Esophagus squamous epithelium (tissue), 5 donors: ENCODE results near the gene ITCH. TPM values are rescaled to one million over a fixed set of nuclear protein-coding genes. Genes with fewer than 3 reads are reported as not detected.
"Not testable (repeated sequence)": the region's sequence is repeated elsewhere in the genome, so short reads cannot be mapped to it uniquely, and the experiment has no call there.

ENCODE experiments used
- DNase-seq: peaks from one replicate; lab custom pipeline; 2025; lab: John Stamatoyannopoulos, UW
- H3K27ac ChIP-seq, 4 donors: fragments of 200-600 bp; sonication (generic); one replicate each; pipeline ENCODE4 v1.5.1; 2016 to 2019; ENCODE audit warnings: mild to moderate bottlenecking in 1 of 4
- H3K27me3 ChIP-seq, 4 donors: fragments of 200-600 bp; sonication (generic); 1 replicate in 3 of 4; 2 replicates in 1 of 4; pipeline versions ENCODE4 v1.5.1 to v1.6.0; 2017 to 2021; ENCODE audit warnings: antibody characterized with exemption in 1 of 4
- H3K36me3 ChIP-seq, 3 donors: fragments of 200-600 bp; sonication (generic); one replicate each; pipeline ENCODE4 v1.5.1; 2016 to 2019
- H3K4me1 ChIP-seq, 3 donors: fragments of 200-600 bp; sonication (generic); one replicate each; pipeline ENCODE4 v1.5.1; 2017 to 2019
- H3K4me3 ChIP-seq, 4 donors: fragments of 200-600 bp; sonication (generic); 1 replicate in 3 of 4; 2 replicates in 1 of 4; pipeline ENCODE4 v1.5.1; 2016 to 2019; ENCODE audit warnings: mild to moderate bottlenecking in 2 of 4, moderate library complexity in 1 of 4
- H3K9me3 ChIP-seq, 3 donors: fragments of 200-600 bp; sonication (generic); one replicate each; pipeline ENCODE4 v1.5.1; 2016 to 2019
- POLR2A ChIP-seq, 4 donors: fragments of 450-650 bp; IDR thresholded peaks; one replicate each; pipeline ENCODE4 v1.6.1; 2017; ENCODE audit warnings: antibody characterized with exemption in 4 of 4, mild to moderate bottlenecking in 4 of 4, moderate library complexity in 3 of 4
- WGBS, 2 donors: methylation state at CpG; one replicate each; pipeline ENCODE4 v1.1.5; 2018; 5-methylcytosine and 5-hydroxymethylcytosine counted together
- intact Hi-C: fragments of 100-400 bp; cut with DNase I; formaldehyde crosslinking; loops from one replicate; pipeline ENCODE4 v1.15.0; 2022
- total RNA-seq, 4 donors: library from RNA; depleted of rRNA; stranded (reverse); fragments of >200 nt; gene quantifications; one replicate each; pipeline ENCODE4 v1.1.0, GENCODE V29; 2016
- TF ChIP-seq, protein P1 (sequence below), 6 experiments: fragments of 450-650 bp in 4 of 6; fragments of 200-600 bp in 2 of 6; sonication (generic) in 2 of 6; IDR thresholded peaks; one replicate each; pipeline ENCODE4 v1.5.1; 2016 to 2019; ENCODE audit warnings: antibody characterized with exemption in 6 of 6, mild to moderate bottlenecking in 4 of 6, moderate library complexity in 4 of 6
- donor health status: DM: yes; HTN: yes; CAD: no.

ITCH gene
- total RNA-seq, 4 donors from 2014 or later, result 45.9 to 67.9 (median 54.5) TPM

DNA sequence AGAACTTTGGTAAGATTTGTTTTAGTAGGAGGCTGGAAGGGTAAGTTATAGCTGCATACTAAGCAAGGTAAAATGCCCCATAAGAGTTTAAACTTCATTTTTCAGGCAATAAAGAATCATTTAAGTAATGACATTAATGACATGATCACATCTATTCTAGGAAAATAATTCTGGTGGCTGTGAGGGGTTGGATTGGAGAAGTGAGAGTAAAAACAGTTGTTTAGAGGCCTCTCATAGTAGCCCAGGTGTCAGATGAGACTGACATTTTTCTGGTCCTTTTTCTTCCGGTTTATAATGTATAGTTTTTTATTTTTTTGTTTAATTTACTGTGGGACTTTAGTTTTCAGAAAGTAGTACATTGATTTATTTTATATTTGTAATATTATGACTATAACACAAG lies 40.8 kb downstream of the ITCH start:
- Histone ChIP-seq H3K27ac (no peak overlapping the region), H3K27me3 (no peaks in the 10 kb centered on the region), H3K4me1 (peaks cover 0 to 37% (median 7%) of the 10 kb centered on the region in 3 donors), H3K9me3 (no peaks in the 10 kb centered on the region), H3K4me3 (no peak overlapping the region), H3K36me3 (peaks cover 0 to 49% (median 0%) of the 10 kb centered on the region in 3 donors)
- TF ChIP-seq POLR2A (IDR thresholded peaks at IDR 0.05), result no peak
- TF ChIP-seq, protein P1, sequence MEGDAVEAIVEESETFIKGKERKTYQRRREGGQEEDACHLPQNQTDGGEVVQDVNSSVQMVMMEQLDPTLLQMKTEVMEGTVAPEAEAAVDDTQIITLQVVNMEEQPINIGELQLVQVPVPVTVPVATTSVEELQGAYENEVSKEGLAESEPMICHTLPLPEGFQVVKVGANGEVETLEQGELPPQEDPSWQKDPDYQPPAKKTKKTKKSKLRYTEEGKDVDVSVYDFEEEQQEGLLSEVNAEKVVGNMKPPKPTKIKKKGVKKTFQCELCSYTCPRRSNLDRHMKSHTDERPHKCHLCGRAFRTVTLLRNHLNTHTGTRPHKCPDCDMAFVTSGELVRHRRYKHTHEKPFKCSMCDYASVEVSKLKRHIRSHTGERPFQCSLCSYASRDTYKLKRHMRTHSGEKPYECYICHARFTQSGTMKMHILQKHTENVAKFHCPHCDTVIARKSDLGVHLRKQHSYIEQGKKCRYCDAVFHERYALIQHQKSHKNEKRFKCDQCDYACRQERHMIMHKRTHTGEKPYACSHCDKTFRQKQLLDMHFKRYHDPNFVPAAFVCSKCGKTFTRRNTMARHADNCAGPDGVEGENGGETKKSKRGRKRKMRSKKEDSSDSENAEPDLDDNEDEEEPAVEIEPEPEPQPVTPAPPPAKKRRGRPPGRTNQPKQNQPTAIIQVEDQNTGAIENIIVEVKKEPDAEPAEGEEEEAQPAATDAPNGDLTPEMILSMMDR (IDR thresholded peaks at IDR 0.05), result no peak
- intact Hi-C loops, result no loop called here
- WGBS, 2 donors, result 62 to 77% methylated on average over 1 of the region's 1 CpG
- no peak for DNase-seq

DNA sequence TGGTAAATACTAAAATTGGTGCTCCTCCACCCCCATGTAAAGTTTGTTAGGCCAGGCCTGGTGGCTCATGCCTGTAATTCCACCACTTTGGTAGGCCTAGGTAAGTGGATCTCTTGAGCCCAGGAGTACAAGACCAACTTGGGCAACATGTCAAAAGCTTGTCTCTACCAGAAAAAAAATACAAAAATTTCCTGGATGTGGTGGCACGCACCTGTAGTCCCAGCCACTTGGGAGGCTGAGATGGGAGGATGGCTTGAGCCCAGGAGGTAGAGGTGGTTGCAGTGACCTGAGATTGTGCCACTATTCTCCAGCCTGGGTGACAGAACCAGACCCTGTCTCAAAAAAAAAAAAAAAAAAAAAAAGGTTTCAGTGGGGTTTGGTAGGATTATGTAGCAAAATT lies 41.7 kb downstream of the ITCH start:
- intact Hi-C loops, result no loop called here
- H3K27ac ChIP-seq, result no peak overlapping the region
- H3K36me3 ChIP-seq, result peaks cover 0 to 49% (median under 1%) of the 10 kb centered on the region in 3 donors
- H3K4me1 ChIP-seq, result peaks cover 0 to 37% (median 7%) of the 10 kb centered on the region in 3 donors
- WGBS, 2 donors, result 100% methylated on average over 1 of the region's 1 CpG; no CpG with 5 or more reads in 1 of the 2 donors
- no peak for DNase-seq
- TF ChIP-seq, protein P1 (IDR thresholded peaks at IDR 0.05), result no peak
- no peak for TF ChIP-seq POLR2A (IDR thresholded peaks at IDR 0.05)
- no peaks in the 10 kb centered on the region for H3K9me3 ChIP-seq
- H3K4me3 ChIP-seq, result no peak overlapping the region
- no peaks in the 10 kb centered on the region for H3K27me3 ChIP-seq

DNA sequence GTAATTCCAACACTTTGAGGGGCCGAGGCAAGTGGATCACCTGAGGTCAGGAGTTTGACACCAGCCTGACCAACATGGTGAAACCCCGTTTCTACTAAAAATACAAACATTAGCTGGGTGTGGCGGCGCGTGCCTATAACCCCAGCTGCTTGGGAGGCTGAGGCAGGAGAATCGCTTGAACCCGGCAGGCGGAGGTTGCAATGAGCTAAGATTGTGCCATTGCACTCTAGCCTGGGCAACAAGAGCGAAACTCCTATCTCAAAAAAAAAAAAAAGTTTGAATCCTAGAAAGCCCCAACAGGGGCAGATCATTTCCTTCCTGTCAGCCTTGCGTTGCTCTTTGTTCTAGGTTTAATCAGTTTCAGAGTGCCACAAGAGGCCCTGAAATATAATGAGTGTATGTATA lies 42.2 kb downstream of the ITCH start:
- H3K9me3 ChIP-seq, H3K4me3 ChIP-seq, H3K27me3 ChIP-seq, H3K27ac ChIP-seq, DNase-seq, intact Hi-C loops: not testable (repeated sequence)
- WGBS, 2 donors, result 81 to 88% methylated on average over 10 of the region's 10 CpGs
- Histone ChIP-seq H3K4me1 (peaks cover 0 to 37% (median 7%) of the 10 kb centered on the region in 3 donors), H3K36me3 (peaks cover 0 to 49% (median 5%) of the 10 kb centered on the region in 3 donors)

DNA sequence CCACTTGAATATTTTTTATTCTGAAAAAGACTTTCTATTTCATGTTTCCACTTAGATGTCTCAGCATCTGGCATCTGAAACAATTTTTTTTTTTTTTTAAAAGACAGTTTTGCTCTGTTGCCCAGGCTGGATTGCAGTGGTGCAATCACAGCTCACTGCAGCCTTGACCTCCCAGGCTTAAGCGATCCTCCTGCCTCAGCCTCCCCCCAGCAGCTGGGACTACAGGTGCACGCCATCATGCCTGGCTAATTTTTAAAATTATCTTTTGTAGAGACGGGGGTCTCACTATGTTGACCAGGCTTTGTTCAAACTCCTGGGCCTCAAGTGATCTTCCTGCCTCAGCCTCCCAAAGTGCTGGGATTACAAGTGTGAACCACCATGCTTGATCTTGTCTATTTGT lies 42.9 kb downstream of the ITCH start:
- 92 to 96% methylated on average over 3 of the region's 3 CpGs for WGBS, 2 donors
- peaks cover 0 to 33% (median 7%) of the 10 kb centered on the region in 3 donors for H3K4me1 ChIP-seq
- DNase-seq, H3K27me3 ChIP-seq, H3K27ac ChIP-seq, H3K9me3 ChIP-seq, H3K4me3 ChIP-seq, intact Hi-C loops: not testable (repeated sequence)
- peaks cover 0 to 52% (median 7%) of the 10 kb centered on the region in 3 donors for H3K36me3 ChIP-seq

DNA sequence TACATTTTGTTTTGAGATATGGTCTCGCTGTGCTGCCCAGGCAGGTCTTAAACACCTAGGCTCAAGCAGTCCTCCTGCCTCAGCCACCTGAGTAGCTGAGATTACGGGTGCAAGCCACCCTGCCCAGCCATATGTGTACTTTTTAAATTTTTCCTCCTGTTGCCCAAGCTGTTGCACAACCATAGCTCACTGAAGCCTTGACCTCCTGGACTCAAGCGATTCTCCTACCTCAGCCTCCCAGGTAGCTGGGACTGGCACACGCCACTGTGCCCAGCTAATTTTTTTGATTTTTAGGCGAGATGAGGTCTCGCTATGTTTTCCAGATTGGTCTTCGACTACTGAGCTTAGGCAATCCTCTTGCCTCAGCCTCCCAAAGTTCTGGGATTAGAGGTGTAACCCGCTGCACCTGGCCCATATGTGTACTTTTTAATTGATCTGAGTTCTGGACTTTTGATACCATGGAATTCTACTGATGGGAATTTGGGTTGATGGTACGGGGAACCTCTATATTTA lies 44.9 kb downstream of the ITCH start:
- 89 to 92% methylated on average over 8 to 9 of the region's 9 CpGs for WGBS, 2 donors
- no peak for TF ChIP-seq POLR2A (IDR thresholded peaks at IDR 0.05)
- TF ChIP-seq, protein P1 (IDR thresholded peaks at IDR 0.05), result no peak
- intact Hi-C loops, result no loop called here
- Histone ChIP-seq H3K27me3 (no peaks in the 10 kb centered on the region), H3K27ac (no peak overlapping the region), H3K4me3 (no peak overlapping the region), H3K4me1 (peaks cover 0 to 14% (median 4%) of the 10 kb centered on the region in 3 donors), H3K9me3 (no peaks in the 10 kb centered on the region), H3K36me3 (peaks cover 0 to 66% (median 12%) of the 10 kb centered on the region in 3 donors)
- no peak for DNase-seq

DNA sequence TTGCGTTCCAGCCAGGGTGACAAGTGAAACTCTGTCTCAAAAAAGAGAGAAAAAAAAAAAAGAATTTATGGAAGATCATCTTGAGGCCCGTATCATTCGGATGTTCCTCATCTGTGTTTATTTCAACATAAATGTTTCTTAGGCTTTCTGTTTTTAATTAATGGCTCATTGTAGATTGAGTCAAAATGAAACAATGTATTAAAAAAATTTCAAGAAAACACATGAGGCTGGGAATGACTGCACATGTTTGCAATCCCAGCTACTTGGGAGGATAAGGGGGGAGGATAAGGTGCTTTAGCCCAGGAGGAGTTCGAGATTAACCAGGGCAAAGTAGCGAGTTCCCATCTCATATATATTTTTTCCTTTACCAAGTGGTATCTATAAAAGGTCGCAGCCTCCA lies 47.3 kb downstream of the ITCH start:
- Histone ChIP-seq H3K27ac (no peak overlapping the region), H3K4me3 (no peak overlapping the region), H3K27me3 (no peaks in the 10 kb centered on the region), H3K4me1 (peaks cover 0 to 16% (median 9%) of the 10 kb centered on the region in 3 donors), H3K9me3 (no peaks in the 10 kb centered on the region), H3K36me3 (peaks cover 0 to 89% (median 20%) of the 10 kb centered on the region in 3 donors)
- intact Hi-C loops, result no loop called here
- no peak for TF ChIP-seq POLR2A (IDR thresholded peaks at IDR 0.05)
- TF ChIP-seq, protein P1 (IDR thresholded peaks at IDR 0.05), result no peak
- DNase-seq, result no peak
- WGBS, 2 donors, result 88 to 97% methylated on average over 6 of the region's 6 CpGs
